ENCODE data around the gene AFMID. TPM values are rescaled to one million over a fixed set of nuclear protein-coding genes. Genes with fewer than 3 reads are reported as not detected.

AFMID gene
- total and polyA plus RNA-seq, 9 of the 15 experiments (the other 6 are each of a cell fraction or from before 2014, with no cell fraction given): 62.1 to 188 (median 74.4) TPM

GRCh38 chr17:78144147-78144719 lies 42.9 kb upstream of the AFMID start (continued):
- TF ChIP-seq ZNF134 (CRISPR knock-in tag; conservative IDR thresholded peaks at IDR 0.05) (0 out of 2 replicates have a peak, but pooled peaks have one; percentile 16), ELK3 (CRISPR knock-in tag; IDR thresholded peaks at IDR 0.05) (no peak), NR2C2 (CRISPR knock-in tag; IDR thresholded peaks at IDR 0.05) (no peak), NR2C2 (tag; IDR thresholded peaks at IDR 0.05) (peak; percentile 85), ZFP30 (CRISPR knock-in tag; IDR thresholded peaks at IDR 0.05; ENCODE audit: borderline replicate concordance) (no peak), ZBTB17 (CRISPR knock-in tag; IDR thresholded peaks at IDR 0.05) (peak; percentile 11; the same call in 1 of the 2 replicates), ZFX (CRISPR knock-in tag; IDR thresholded peaks at IDR 0.05) (no peak; the same call in 1 of the 2 replicates), MTA3 (IDR thresholded peaks at IDR 0.05; ENCODE audit: borderline replicate concordance) (0 out of 2 replicates have a peak, but pooled peaks have one; percentile 32), SPI1 (IDR thresholded peaks at IDR 0.05; ENCODE audit: borderline replicate concordance, low read depth, low read length) (peak; percentile 34; the same call in 1 of the 2 replicates), E2F3 (CRISPR knock-in tag; IDR thresholded peaks at IDR 0.05) (no peak)
- TF ChIP-seq, protein P1, sequence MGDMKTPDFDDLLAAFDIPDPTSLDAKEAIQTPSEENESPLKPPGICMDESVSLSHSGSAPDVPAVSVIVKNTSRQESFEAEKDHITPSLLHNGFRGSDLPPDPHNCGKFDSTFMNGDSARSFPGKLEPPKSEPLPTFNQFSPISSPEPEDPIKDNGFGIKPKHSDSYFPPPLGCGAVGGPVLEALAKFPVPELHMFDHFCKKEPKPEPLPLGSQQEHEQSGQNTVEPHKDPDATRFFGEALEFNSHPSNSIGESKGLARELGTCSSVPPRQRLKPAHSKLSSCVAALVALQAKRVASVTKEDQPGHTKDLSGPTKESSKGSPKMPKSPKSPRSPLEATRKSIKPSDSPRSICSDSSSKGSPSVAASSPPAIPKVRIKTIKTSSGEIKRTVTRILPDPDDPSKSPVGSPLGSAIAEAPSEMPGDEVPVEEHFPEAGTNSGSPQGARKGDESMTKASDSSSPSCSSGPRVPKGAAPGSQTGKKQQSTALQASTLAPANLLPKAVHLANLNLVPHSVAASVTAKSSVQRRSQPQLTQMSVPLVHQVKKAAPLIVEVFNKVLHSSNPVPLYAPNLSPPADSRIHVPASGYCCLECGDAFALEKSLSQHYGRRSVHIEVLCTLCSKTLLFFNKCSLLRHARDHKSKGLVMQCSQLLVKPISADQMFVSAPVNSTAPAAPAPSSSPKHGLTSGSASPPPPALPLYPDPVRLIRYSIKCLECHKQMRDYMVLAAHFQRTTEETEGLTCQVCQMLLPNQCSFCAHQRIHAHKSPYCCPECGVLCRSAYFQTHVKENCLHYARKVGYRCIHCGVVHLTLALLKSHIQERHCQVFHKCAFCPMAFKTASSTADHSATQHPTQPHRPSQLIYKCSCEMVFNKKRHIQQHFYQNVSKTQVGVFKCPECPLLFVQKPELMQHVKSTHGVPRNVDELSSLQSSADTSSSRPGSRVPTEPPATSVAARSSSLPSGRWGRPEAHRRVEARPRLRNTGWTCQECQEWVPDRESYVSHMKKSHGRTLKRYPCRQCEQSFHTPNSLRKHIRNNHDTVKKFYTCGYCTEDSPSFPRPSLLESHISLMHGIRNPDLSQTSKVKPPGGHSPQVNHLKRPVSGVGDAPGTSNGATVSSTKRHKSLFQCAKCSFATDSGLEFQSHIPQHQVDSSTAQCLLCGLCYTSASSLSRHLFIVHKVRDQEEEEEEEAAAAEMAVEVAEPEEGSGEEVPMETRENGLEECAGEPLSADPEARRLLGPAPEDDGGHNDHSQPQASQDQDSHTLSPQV (IDR thresholded peaks at IDR 0.05): peak; percentile 90
